Breast epithelium (tissue), 4 donors: ENCODE measurements around the gene YPEL4. TPM values are rescaled to one million over a fixed set of nuclear protein-coding genes. Genes with fewer than 3 reads are reported as not detected.

Source experiments
- DNase-seq, 2 donors: peaks; one replicate each; pipeline ENCODE4 v3.0.0-alpha.2; 2019; ENCODE audit warnings: low spot score in 2 of 2
- H3K27ac ChIP-seq, 2 donors: fragments of 200-600 bp; sonication (generic) in 1 of 2; one replicate each; pipeline ENCODE4 v1.5.1; 2016 to 2019; ENCODE audit warnings: mild to moderate bottlenecking in 1 of 2
- H3K27me3 ChIP-seq, 2 donors: fragments of 200-600 bp; sonication (generic) in 1 of 2; one replicate each; pipeline versions ENCODE4 v1.5.1 to v1.6.0; 2017 to 2019; ENCODE audit warnings: control low read depth in 1 of 2, mild to moderate bottlenecking in 1 of 2
- H3K36me3 ChIP-seq: fragments of 200-600 bp; one replicate; pipeline ENCODE4 v1.5.1; 2019
- H3K4me1 ChIP-seq, 2 donors: fragments of 200-600 bp; sonication (generic); one replicate each; pipeline ENCODE4 v1.5.1; 2016 to 2019; ENCODE audit warnings: control low read depth in 1 of 2
- H3K4me3 ChIP-seq, 3 donors: fragments of 200-600 bp; sonication (generic); 1 replicate in 2 of 3; 2 replicates in 1 of 3; pipeline ENCODE4 v1.5.1; 2016 to 2019; ENCODE audit warnings: mild to moderate bottlenecking in 3 of 3, moderate library complexity in 2 of 3
- H3K9me3 ChIP-seq, 2 donors: fragments of 200-600 bp; sonication (generic) in 1 of 2; one replicate each; pipeline ENCODE4 v1.5.1; 2016 to 2019; ENCODE audit warnings: control low read depth in 1 of 2
- POLR2A ChIP-seq: fragments of 450-650 bp; IDR thresholded peaks from one replicate; pipeline ENCODE4 v1.6.1; 2016; ENCODE audit warnings: antibody characterized with exemption, mild to moderate bottlenecking, moderate library complexity
- POLR2AphosphoS5 ChIP-seq, 3 donors: sonication (generic); formaldehyde crosslinking; IDR thresholded peaks; one replicate each; pipeline ENCODE4 v1.6.1; 2017; ENCODE audit warnings: antibody characterized with exemption in 3 of 3
- intact Hi-C: fragments of 100-400 bp; cut with DNase I; formaldehyde crosslinking; loops from one replicate; pipeline ENCODE4 v1.15.1; 2023; ENCODE audit warnings: low total_unique reads
- total RNA-seq, 3 donors: library from RNA; depleted of rRNA; stranded (reverse); fragments of >200 nt; gene quantifications; one replicate each; pipeline ENCODE4 v1.1.0, GENCODE V29; 2016
- TF ChIP-seq, protein P1 (sequence below), 3 donors: fragments of 450-650 bp; IDR thresholded peaks; one replicate each; pipeline ENCODE4 v1.5.1; 2016 to 2017; ENCODE audit warnings: antibody characterized with exemption in 3 of 3, mild to moderate bottlenecking in 3 of 3, moderate library complexity in 3 of 3

The YPEL4 gene
- total RNA-seq, 3 donors from 2014 or later: 1.1 to 2.3 (median 2.0) TPM

- intact Hi-C loops: no loop called here
These were observed 1.7 kb upstream of the YPEL4 start for GRCh38 chr11:57651408-57651807.

DNA sequence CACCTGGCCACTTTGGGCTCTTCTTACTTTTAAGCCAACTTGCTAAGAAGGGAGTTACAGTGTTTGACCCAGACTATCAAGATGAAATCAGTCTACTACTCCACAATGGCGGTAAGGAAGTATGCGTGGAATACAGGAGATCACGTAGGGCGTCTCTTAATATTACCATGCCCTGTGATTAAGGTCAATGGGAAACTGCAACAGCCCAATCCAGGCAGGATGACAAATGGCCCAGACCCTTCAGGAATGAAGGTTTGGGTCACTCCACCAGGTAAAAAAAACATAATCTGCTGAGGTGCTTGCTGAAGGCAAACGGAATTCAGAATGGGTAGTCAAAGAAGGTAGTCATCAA lies 1.0 kb upstream of the YPEL4 start:
- Histone ChIP-seq H3K4me1 (peaks cover 12 to 14% of the 10 kb centered on the region in 2 donors), H3K9me3 (no peaks in the 10 kb centered on the region), H3K27ac (peak overlapping the region in 1 of 2 donors; percentile 82), H3K27me3 (peaks cover 0 to 20% of the 10 kb centered on the region in 2 donors), H3K36me3 (no peaks in the 10 kb centered on the region), H3K4me3 (no peak overlapping the region)
- TF ChIP-seq POLR2AphosphoS5 (IDR thresholded peaks at IDR 0.05) (no peak), POLR2A (no peak)
- TF ChIP-seq, protein P1, sequence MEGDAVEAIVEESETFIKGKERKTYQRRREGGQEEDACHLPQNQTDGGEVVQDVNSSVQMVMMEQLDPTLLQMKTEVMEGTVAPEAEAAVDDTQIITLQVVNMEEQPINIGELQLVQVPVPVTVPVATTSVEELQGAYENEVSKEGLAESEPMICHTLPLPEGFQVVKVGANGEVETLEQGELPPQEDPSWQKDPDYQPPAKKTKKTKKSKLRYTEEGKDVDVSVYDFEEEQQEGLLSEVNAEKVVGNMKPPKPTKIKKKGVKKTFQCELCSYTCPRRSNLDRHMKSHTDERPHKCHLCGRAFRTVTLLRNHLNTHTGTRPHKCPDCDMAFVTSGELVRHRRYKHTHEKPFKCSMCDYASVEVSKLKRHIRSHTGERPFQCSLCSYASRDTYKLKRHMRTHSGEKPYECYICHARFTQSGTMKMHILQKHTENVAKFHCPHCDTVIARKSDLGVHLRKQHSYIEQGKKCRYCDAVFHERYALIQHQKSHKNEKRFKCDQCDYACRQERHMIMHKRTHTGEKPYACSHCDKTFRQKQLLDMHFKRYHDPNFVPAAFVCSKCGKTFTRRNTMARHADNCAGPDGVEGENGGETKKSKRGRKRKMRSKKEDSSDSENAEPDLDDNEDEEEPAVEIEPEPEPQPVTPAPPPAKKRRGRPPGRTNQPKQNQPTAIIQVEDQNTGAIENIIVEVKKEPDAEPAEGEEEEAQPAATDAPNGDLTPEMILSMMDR (IDR thresholded peaks at IDR 0.05): no peak
- intact Hi-C loops: no loop called here
- DNase-seq: no peak

More at GRCh38 chr11:57651408-57651807, 1.7 kb upstream of the YPEL4 start:
- Histone ChIP-seq H3K27me3 (peaks cover 0 to 20% of the 10 kb centered on the region in 2 donors), H3K9me3 (no peaks in the 10 kb centered on the region), H3K4me1 (peaks cover 12 to 14% of the 10 kb centered on the region in 2 donors), H3K36me3 (no peaks in the 10 kb centered on the region), H3K4me3 (no peak overlapping the region), H3K27ac (no peak overlapping the region)
- no peak for DNase-seq
- no peak for TF ChIP-seq POLR2A
- TF ChIP-seq, protein P1 (IDR thresholded peaks at IDR 0.05): no peak

DNA sequence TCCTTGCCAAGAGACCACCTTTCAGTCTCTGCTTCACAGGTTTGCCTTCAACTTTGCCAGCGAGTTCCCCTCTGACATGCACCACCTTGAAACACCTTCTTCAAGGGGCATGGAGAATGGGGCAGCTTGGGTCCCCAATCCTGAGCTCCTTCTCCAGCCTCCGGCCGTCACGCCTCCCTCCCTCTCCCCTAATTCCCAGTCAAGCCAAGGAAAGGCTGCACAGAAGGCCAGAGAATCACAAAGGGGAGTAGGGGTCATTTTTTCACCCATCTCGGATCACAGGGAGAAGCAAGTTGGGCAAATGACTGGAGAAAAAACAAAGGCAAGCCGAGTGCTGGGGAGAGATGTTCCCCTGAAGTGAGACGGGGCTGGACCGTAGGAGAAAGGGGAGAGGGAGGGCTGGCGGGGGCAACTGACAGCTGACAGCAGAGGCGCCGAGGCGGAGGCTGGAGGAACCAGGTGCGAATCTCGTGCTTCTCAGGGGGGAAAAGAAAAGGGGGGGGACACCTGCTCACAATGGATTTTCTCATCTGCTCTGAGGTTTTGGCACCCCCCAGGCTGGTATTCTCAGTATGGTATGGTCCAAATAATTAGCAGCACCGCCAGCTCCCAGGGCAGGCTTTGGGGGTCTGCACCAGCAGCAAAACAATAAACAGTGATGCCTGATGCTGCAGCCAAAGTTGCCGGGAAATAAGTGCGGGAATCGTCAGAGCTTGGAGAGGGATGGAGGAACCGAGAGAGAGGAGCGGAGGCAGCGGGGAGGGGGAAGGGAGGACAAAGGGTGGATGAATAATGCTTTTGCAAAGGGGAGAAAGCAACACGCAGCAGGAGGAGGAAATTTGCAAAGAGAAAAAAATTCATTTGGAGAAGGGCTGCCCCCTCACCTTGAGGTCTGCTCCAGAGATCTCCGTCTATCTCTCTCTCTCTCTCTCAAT lies 644 bp downstream of the YPEL4 start:
- DNase-seq: no peak
- H3K27ac ChIP-seq: peak overlapping the region; percentile 65 to 82
- TF ChIP-seq POLR2A: no peak
- TF ChIP-seq, protein P1 (IDR thresholded peaks at IDR 0.05): no peak
- H3K27me3 ChIP-seq: peaks cover 0 to 20% of the 10 kb centered on the region in 2 donors
- H3K4me1 ChIP-seq: peaks cover 14 to 15% of the 10 kb centered on the region in 2 donors
- peak overlapping the region; percentile 46 to 66 (median 55) for H3K4me3 ChIP-seq
- no peaks in the 10 kb centered on the region for H3K9me3 ChIP-seq
- intact Hi-C loops: no loop called here
- no peaks in the 10 kb centered on the region for H3K36me3 ChIP-seq

DNA sequence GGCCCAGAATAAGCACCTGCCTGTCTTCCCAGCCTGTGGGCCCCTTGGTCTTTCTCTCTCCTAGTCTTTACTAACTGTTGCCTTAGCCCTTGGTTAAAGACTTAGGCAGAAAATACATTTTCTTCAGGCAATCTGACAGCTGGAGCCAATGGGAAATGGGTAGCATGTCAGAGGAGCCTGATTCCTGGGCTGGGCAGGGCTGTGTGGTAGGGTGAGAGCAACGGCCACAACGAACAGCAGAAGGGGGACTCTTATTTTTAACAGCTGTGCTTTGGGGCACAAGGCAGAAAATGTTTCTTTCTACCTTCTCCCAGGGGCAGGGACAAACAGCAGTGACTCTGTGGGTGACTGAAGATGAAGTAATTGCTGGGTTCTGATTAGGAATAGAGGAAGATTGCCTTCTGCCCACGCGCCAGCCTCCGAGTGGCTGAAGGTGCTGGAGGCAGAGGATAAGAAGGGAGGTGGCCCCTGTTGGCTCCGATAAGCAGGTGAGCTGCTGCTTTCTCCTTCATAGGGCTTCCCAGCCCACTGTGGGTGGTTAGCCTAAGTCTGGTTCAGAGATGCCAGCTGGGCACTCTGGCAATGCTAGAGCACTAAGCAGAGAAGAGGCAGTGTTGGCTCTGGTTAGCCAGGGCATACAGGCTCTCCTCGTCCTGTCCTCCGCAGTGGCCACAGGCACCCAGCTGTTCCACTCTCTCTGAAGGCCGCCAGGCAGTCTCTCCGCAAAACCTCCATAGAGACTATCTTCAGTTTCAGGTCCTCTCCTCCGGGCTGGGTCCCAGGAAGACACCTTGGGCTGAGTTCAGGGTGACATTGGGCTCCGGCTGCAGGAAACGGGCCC lies 1.5 kb downstream of the YPEL4 start:
- no peaks in the 10 kb centered on the region for H3K9me3 ChIP-seq
- H3K4me1 ChIP-seq: peaks cover 14 to 15% of the 10 kb centered on the region in 2 donors
- DNase-seq: no peak
- no peaks in the 10 kb centered on the region for H3K36me3 ChIP-seq
- peak overlapping the region in 1 of 2 donors; percentile 82 for H3K27ac ChIP-seq
- peak overlapping the region; percentile 46 to 66 (median 55) for H3K4me3 ChIP-seq
- intact Hi-C loops: no loop called here
- TF ChIP-seq POLR2AphosphoS5 (IDR thresholded peaks at IDR 0.05): no peak
- no peak for TF ChIP-seq POLR2A
- TF ChIP-seq, protein P1 (IDR thresholded peaks at IDR 0.05): no peak
- peaks cover 0 to 20% of the 10 kb centered on the region in 2 donors for H3K27me3 ChIP-seq
